Activated CD8-positive, alpha-beta memory T cell treated with anti-CD3 and anti-CD28 coated beads for 1 hour (primary cell): ENCODE results near the gene MSRB1.
"Not testable (repeated sequence)": the region's sequence is repeated elsewhere in the genome, so short reads cannot be mapped to it uniquely, and the experiment has no call there.

Experiments used
- DNase-seq, 2 donors: peaks; one replicate each; pipeline ENCODE4 v3.0.0-alpha.2; 2020; ENCODE audit warnings: low read depth in 1 of 2; ENCODE audit errors: extremely low read depth in 1 of 2

The MSRB1 gene

GRCh38 chr16:1962161-1963153 lies 19.5 kb upstream of the MSRB1 start:
- DNase-seq: not testable (repeated sequence)

GRCh38 chr16:1961651-1962067 lies 18.7 kb upstream of the MSRB1 start:
- no peak for DNase-seq

GRCh38 chr16:1960665-1961630 lies 17.9 kb upstream of the MSRB1 start:
- DNase-seq: no peak

DNA sequence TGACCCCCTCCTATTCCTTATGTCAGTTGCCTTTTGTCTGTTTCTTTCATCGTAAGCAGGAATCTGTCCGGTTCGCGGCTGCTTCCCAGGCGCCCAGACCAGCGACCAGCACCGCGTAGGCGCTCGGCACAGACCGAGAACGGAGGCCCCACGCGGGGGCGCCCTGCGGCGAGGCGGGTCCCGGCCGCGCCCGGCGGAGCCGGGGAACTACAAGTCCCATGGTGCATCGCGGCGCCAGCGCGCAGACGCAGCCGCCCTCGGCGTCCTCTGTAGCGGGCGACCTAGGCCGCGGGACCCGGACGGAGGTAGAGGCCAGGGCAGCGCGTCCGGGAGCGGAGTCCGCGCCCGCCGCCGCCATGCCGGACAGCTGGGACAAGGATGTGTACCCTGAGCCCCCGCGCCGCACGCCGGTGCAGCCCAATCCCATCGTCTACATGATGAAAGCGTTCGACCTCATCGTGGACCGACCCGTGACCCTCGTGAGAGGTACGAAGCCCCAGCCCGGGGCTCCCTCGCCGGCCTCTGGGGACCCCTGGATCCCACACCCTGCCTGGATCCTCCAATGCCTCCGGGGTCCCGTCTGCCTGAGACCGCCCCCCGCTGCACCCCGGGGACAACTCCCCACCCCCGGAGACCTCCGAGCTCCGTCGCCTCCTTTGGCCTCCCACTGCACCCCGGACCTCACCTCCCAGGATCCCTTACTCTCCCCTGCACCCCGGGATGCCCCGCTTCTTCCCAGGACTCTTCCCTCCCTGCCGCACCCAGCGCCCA lies 16.5 kb upstream of the MSRB1 start, which contains the start of gene NDUFB10:
TSS of gene NDUFB10 (plus strand) at position 270 of the 771 bp plus-strand sequence. CDS start at position 357, 87 bp downstream.
- DNase-seq: peak; percentile 62 to 93

- no peak for DNase-seq
These were observed 15.8 kb upstream of the MSRB1 start for GRCh38 chr16:1958715-1959268.

- not testable (repeated sequence) for DNase-seq
These were observed 15.1 kb upstream of the MSRB1 start for GRCh38 chr16:1958143-1958491.

DNA sequence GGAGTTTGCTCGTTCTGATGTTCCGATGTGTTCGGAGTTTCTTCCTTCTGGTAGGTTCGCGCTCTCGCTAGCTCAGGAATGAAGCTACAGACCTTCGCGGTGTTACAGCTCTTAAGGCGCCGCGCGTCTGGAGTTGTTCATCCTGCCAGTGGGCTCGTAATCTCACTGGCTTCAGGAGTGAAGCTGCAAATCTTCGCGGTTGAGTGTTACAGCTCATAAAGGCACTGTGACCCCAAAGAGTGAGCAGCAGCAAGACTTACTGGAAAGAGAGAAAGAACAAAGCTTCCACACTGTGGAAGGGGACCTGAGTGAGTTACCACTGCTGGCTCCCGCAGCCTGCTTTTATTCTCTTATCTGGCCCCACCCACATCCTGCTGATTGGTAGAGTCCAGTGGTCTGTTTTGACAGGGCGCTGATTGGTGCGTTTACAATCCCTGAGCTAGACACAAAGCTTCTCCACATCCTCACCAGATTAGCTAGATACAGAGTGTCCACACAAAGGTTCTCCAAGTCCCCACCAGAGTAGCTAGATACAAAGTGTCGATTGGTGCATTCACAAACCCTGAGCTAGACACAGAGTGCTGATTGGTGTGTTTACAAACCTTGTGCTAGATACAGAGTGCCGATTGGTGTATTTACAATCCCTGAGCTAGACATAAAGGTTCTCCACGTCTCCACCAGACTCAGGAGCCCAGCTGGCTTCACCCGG lies 14.6 kb upstream of the MSRB1 start:
- DNase-seq: not testable (repeated sequence)

DNA sequence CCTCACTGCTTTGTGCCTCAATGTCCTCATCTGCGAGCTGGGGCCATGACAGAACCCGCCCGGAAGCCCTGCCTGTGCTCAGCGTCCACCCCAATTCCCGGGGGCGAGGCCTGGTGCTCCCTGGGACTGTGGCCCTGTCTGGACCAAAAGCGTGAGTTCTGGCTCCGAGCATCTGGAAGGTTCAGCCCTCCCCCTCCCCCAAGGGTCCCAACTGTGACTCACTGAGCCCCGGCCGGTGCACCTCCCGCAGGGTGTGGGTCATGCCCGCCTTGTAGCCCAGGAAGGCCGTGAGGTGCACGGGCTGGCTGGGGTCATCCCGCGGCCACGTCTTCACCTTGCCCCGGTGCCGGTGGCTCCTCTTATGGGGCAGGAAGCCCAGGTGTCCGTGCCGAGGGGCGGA lies 10.7 kb upstream of the MSRB1 start:
- DNase-seq: no peak

GRCh38 chr16:1950559-1950958 lies 7.6 kb upstream of the MSRB1 start:
- no peak for DNase-seq

DNA sequence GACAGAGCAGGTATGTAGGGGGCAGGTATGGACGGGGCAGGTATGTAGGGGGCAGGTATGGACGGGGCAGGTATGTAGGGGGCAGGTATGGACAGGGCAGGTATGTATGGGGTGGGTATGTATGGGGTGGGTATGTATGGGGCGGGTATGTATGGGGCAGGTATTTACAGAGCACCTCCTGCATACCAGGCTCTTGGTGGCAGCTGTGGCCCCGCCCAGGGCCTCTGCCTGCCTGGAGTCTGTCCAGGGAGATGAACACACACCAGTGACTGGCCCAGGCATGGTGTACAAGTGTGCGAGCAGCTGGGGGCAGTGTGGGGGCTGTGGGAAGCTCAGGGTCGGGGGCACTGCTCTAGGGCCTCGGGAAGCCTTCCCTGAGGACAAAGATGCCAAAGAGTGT lies 7.0 kb upstream of the MSRB1 start:
- DNase-seq: no peak

- DNase-seq: no peak
These were observed 6.5 kb upstream of the MSRB1 start for GRCh38 chr16:1949507-1949906.

GRCh38 chr16:1947369-1947670 lies 4.3 kb upstream of the MSRB1 start:
- DNase-seq: no peak

DNA sequence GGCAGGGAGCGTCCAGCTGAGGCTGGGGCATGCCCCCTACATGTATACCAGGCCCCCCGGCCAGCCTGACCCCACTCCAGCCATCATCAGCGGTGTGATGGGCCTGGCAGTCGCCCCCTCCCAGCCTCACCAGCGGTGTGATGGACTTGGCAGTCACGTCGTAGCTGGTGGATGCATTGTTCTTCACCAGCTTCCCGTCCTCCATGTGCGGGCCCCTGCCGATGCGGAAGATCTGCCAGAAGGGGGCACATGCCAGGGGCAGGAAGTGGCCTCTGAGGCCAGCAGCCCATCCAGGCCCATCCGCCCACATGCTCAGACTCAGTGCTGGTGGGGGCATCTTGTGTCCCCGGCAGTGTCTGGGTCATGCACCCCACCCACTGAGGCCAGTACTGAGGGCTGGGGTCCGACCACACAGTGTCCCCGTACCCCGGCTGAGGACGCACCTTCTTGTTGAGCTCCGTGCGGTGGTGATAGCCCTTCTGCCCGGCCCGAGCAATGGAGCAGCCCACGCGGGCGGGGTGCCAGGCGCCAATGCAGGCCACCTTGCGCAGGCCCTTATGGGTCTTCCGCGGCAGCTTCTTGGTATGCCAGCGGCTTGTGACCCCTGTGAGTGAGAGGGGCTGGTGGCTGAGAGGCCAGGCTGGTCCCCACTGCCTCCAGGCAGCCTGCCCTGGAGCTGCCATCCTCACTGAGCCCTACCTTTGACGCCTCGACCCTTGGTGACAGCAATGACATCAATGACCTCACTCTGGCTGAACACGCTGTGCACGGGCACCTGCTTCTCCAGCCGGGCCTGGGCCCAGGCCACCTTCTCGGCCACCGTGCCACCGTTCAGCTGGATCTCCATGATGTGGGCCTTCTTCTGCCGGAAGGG lies 3.7 kb upstream of the MSRB1 start:
- DNase-seq: no peak

DNA sequence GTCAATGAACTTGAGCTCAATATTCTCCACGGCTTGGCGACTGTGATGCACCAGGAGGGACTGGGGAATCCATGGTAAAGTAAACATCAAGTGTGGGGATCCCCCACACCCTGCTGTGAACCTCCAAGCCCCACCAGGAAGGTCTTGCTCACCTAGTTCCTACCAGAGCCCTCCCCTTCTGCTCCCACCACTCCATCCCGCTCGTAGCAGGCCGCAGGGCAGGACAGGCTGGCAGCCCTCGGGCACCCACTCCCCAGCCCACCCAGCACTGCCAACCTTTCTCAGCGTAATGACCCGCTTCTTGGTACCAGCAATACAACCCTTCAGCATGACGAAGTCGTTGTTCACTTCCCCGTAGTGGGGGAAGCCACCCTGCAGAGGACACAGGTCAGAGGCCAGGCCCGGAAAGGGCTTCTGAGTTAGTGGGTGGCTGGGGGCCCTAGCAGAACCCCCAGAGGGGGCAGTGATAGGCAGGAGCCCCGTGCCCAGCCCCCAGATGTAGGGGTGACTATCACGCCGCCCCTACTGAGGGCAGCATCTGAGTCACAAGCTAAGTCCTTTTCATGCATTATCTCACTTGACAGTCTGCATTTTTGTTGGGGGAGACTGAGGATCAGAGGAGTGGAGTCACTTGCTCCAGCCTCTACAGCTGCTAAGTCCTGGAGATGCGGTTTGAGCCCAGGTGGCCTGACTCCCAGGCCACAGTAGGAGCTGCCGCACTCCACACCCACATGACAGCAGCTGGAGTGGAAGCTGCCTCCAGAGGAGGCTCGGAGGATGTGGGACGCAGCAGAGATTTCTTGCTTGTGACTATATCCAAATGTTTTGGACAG lies 2.8 kb upstream of the MSRB1 start:
- DNase-seq: no peak

DNA sequence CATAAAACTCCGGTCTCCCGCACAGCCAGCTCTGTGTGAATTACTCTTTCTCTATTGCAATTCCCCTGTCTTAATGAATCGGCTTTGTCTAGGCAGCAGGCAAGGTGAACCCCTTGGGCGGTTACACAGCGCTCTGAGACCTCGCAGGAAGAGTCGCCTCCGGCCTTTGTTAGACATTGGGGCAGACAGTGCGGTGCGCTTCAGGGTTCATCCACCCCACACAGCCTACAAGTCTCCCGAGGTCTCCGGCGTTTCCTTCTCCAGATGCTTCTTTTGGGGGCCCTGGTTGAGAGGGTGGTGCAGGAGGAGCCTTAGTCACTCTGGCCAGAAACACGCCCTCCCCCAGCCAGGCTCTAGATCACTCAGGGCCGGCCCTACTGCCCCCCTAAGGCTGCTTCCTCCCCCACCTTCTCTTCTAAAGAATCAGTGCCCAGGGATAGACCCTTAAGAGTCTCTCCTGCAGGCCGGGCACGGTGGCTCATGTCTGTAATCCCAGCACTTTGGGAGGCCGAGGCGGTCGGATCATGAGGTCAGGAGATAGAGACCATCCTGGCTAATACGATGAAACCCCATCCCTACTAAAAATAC lies 1.7 kb upstream of the MSRB1 start:
- no peak for DNase-seq

DNA sequence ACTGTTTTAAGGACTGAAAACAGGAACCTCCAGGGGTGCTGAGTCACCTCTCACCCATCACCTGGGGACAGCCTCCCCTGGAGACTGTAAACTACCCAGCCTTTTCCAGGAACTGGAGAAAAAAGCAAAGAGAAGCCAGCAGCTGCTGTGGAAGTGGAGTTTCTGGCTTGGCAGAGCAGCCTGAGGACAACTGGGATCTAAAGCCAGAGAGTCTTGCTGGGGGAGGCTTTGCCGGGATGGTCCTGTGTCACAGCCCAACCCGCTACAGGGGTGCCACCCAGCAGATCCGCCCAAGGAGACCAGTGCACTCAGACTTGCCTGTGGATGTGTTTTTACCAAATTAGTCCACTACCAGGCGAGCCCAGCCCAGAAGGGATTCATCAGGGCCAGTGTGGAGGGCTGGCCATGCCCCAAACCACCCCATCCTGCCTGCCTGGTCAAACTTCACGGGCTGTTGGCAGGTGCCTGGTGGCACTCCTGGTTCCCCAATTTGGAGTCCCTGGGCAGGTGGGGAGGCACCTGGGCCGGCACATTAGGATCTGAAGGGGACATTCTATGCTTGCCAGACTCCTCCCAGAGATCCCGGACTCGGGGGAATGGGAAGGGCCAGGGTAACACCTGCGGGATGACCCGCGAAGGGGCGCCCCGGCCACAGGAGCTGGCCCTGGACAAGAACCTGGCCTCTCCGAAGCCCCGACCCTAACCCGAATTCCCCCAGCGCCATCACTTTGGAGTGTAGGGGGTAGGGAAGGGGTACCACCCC lies 771 bp downstream of the MSRB1 start:
- DNase-seq: no peak
